Mammary microvascular endothelial cell (primary cell): ENCODE measurements around the gene ACAA2. TPM values are rescaled to one million over a fixed set of nuclear protein-coding genes. Genes with fewer than 3 reads are reported as not detected.

ENCODE experiments used
- total RNA-seq: library from RNA; depleted of rRNA; stranded (reverse); fragments of >200 nt; gene quantifications from 2 replicates; pipeline ENCODE4 v1.2.3, GENCODE V29; 2015

ACAA2 gene
- total RNA-seq, result 39.4 and 39.6 TPM in 2 replicates

GRCh38 chr18:49813319-49814146 is at the start of gene ACAA2:
Gene ACAA2, minus strand, starts transcription at chr18:49813533. Its CDS starts 49 bp downstream, at chr18:49813484.

